ENCODE data around the gene LILRA1. TPM values are rescaled to one million over a fixed set of nuclear protein-coding genes. Genes with fewer than 3 reads are reported as not detected.
"Not testable (repeated sequence)": the region's sequence is repeated elsewhere in the genome, so short reads cannot be mapped to it uniquely, and the experiment has no call there.

Gene LILRA1
- not detected for total RNA-seq (2021; ENCODE audit: unreplicated experiment)
- polyA plus RNA-seq (2012) = not detected in 2 replicates
- not detected for Bru-seq, nascent RNA
- not detected for BruChase-seq, experiment 1, labeled RNA remaining after a 6-hour chase
- not detected for BruChase-seq, experiment 2, labeled RNA remaining after a 2-hour chase
- long read RNA-seq = 0 reads

GRCh38 chr19:54593445-54593844 is at the start of gene LILRA1:
Gene LILRA1 (plus strand): TSS chr19:54593632. CDS start chr19:54594245, 613 bp downstream.
- CTCF ChIA-PET; H4K20me1 ChIP-seq (ENCODE audit: insufficient read depth); intact Hi-C loops (cut with micrococcal nuclease); H3K36me3 ChIP-seq (ENCODE audit: control insufficient read depth in 1 of 2, insufficient read depth in 2 of 2, low read length in 2 of 2); POLR2A ChIA-PET; H3K79me2 ChIP-seq (ENCODE audit: insufficient read depth, low read length); H3K27ac ChIP-seq (ENCODE audit: low read depth, low read length); H3K9me3 ChIP-seq (ENCODE audit: control insufficient read depth in 1 of 2, insufficient read depth in 1 of 2, low read depth in 1 of 2, low read length in 2 of 2); DNase-seq (ENCODE audit: low read depth, low spot score); RAD21 ChIA-PET (ENCODE audit: low non-redundant PET in 1 of 2, low total read pairs in 2 of 2, uncharacterized antibody in 2 of 2, unreplicated experiment in 2 of 2); H3K4me2 ChIP-seq (ENCODE audit: low read length); H3K4me1 ChIP-seq (ENCODE audit: control insufficient read depth in 1 of 2, insufficient read depth in 2 of 2, low read length in 2 of 2); H3K4me3 ChIP-seq (replicated peaks in 1 of 2; ENCODE audit: low read depth in 1 of 2, low read length in 2 of 2); ATAC-seq; H3K9ac ChIP-seq (ENCODE audit: low read length); H2AFZ ChIP-seq (ENCODE audit: low read depth, low read length, poor library complexity, severe bottlenecking); BruUV-seq (replicated peaks); H3K9me2 ChIP-seq (ENCODE audit: insufficient read depth): not testable (repeated sequence)
- H3K27me3 ChIP-seq (ENCODE audit: insufficient read depth, low read length) = peaks cover 76% of the 10 kb centered on the region

- Histone ChIP-seq H3K4me2 (ENCODE audit: low read length) (no peak overlapping the region), H3K9me3 (ENCODE audit: control insufficient read depth in 1 of 2, insufficient read depth in 1 of 2, low read depth in 1 of 2, low read length in 2 of 2) (no peaks in the 10 kb centered on the region), H3K27ac (ENCODE audit: low read depth, low read length) (no peak overlapping the region), H3K79me2 (ENCODE audit: insufficient read depth, low read length) (no peaks in the 10 kb centered on the region), H3K4me1 (ENCODE audit: control insufficient read depth in 1 of 2, insufficient read depth in 2 of 2, low read length in 2 of 2) (no peaks in the 10 kb centered on the region), H4K20me1 (ENCODE audit: insufficient read depth) (no peaks in the 10 kb centered on the region), H3K36me3 (ENCODE audit: control insufficient read depth in 1 of 2, insufficient read depth in 2 of 2, low read length in 2 of 2) (no peaks in the 10 kb centered on the region), H3K9me2 (ENCODE audit: insufficient read depth) (no peaks in the 10 kb centered on the region), H3K9ac (ENCODE audit: low read length) (no peak overlapping the region), H2AFZ (ENCODE audit: low read depth, low read length, poor library complexity, severe bottlenecking) (no peak overlapping the region), H3K27me3 (ENCODE audit: insufficient read depth, low read length) (peaks cover 24% of the 10 kb centered on the region), H3K4me3 (replicated peaks in 1 of 2; ENCODE audit: low read depth in 1 of 2, low read length in 2 of 2) (no peak overlapping the region)
- ATAC-seq = no peak
- intact Hi-C loops (cut with micrococcal nuclease) = no loop called here
- ChIA-PET CTCF (no interaction called here), POLR2A (no interaction called here), RAD21 (ENCODE audit: low non-redundant PET in 1 of 2, low total read pairs in 2 of 2, uncharacterized antibody in 2 of 2, unreplicated experiment in 2 of 2) (no interaction called here)
- DNase-seq (ENCODE audit: low read depth, low spot score) = no peak
- no TSS peak for BruUV-seq (replicated peaks)
- no peak for TF ChIP-seq ZNF274 (IDR thresholded peaks at IDR 0.05; ENCODE audit: low read depth, low read length)
Measured at GRCh38 chr19:54548806-54549205, 44.6 kb upstream of the LILRA1 start.

- TF ChIP-seq YY1 (IDR thresholded peaks at IDR 0.05; ENCODE audit: extremely low read depth, insufficient replicate concordance, low read depth, low read length) = no peak
- no peak for TF ChIP-seq EGR1 (IDR thresholded peaks at IDR 0.05; ENCODE audit: low read depth)
- TF ChIP-seq JUND (IDR thresholded peaks at IDR 0.05) = no peak
- no peak for TF ChIP-seq SP1 (IDR thresholded peaks at IDR 0.05; ENCODE audit: low read depth)
- no peak for TF ChIP-seq EZH2 (IDR thresholded peaks at IDR 0.05)
- no peak for TF ChIP-seq POLR2AphosphoS5 (IDR thresholded peaks at IDR 0.05; ENCODE audit: low read depth, low read length)
- TF ChIP-seq CTCF (IDR thresholded peaks at IDR 0.05 in 2 of 3, conservative IDR thresholded peaks at IDR 0.05 in 1 of 3; ENCODE audit: borderline replicate concordance in 1 of 3, insufficient read depth in 1 of 3, low read depth in 2 of 3, low read length in 2 of 3) = no peak
- no peak for TF ChIP-seq TCF7L2 (IDR thresholded peaks at IDR 0.05; ENCODE audit: borderline replicate concordance, extremely low read depth, insufficient read depth, insufficient read length)
- no peak for TF ChIP-seq FOSL1 (IDR thresholded peaks at IDR 0.05; ENCODE audit: low read depth)
- no peak for TF ChIP-seq MAX (IDR thresholded peaks at IDR 0.05)
- TF ChIP-seq ELF1 (IDR thresholded peaks at IDR 0.05; ENCODE audit: borderline replicate concordance, low read depth) = no peak
- Histone ChIP-seq H3K4me2 (ENCODE audit: low read length) (no peak overlapping the region), H3K9me3 (ENCODE audit: control insufficient read depth in 1 of 2, insufficient read depth in 1 of 2, low read depth in 1 of 2, low read length in 2 of 2) (no peaks in the 10 kb centered on the region), H3K4me3 (replicated peaks in 1 of 2; ENCODE audit: low read depth in 1 of 2, low read length in 2 of 2) (no peak overlapping the region), H3K9me2 (ENCODE audit: insufficient read depth) (no peaks in the 10 kb centered on the region), H3K36me3 (ENCODE audit: control insufficient read depth in 1 of 2, insufficient read depth in 2 of 2, low read length in 2 of 2) (no peaks in the 10 kb centered on the region), H3K27me3 (ENCODE audit: insufficient read depth, low read length) (peaks cover 22% of the 10 kb centered on the region), H3K27ac (ENCODE audit: low read depth, low read length) (no peak overlapping the region), H3K4me1 (ENCODE audit: control insufficient read depth in 1 of 2, insufficient read depth in 2 of 2, low read length in 2 of 2) (no peaks in the 10 kb centered on the region), H3K79me2 (ENCODE audit: insufficient read depth, low read length) (no peaks in the 10 kb centered on the region), H4K20me1 (ENCODE audit: insufficient read depth) (no peaks in the 10 kb centered on the region), H2AFZ (ENCODE audit: low read depth, low read length, poor library complexity, severe bottlenecking) (no peak overlapping the region), H3K9ac (ENCODE audit: low read length) (no peak overlapping the region)
- no TSS peak for BruUV-seq (replicated peaks)
- intact Hi-C loops (cut with micrococcal nuclease) = no loop called here
- ChIA-PET POLR2A (no interaction called here), RAD21 (ENCODE audit: low non-redundant PET in 1 of 2, low total read pairs in 2 of 2, uncharacterized antibody in 2 of 2, unreplicated experiment in 2 of 2) (no interaction called here), CTCF (no interaction called here)
- DNase-seq (ENCODE audit: low read depth, low spot score) (no peak), ATAC-seq (no peak)
Measured at GRCh38 chr19:54549224-54549623, 44.2 kb upstream of the LILRA1 start.
